RWPE1 (cell line): ENCODE measurements around the gene ATP8A2.
"Not testable (repeated sequence)": the region's sequence is repeated elsewhere in the genome, so short reads cannot be mapped to it uniquely, and the experiment has no call there.

Source experiments
- CTCF ChIA-PET: fragments of 350-600 bp; sonication (Branson Sonifier 250); formaldehyde crosslinking; extraction: SDS; loops from one replicate; lab custom pipeline; 2021; lab: Yijun Ruan, JAX
- POLR2A ChIA-PET: fragments of 400-600 bp; formaldehyde crosslinking; extraction: SDS; loops from one replicate; lab custom pipeline; 2020; ENCODE audit warnings: antibody characterized with exemption; ENCODE audit not compliant: low non-redundant PET; lab: Yijun Ruan, JAX
- DNase-seq: peaks from one replicate; pipeline ENCODE4 v3.0.0; 2012; ENCODE audit warnings: low spot score
- H3K27ac ChIP-seq: fragments of 450-650 bp; 2 replicates; pipeline ENCODE4 v1.5.1; 2017
- TF ChIP-seq, protein P1 (sequence below): fragments of 450-650 bp; conservative IDR thresholded peaks from 2 replicates; pipeline ENCODE4 v1.5.1; 2017; ENCODE audit warnings: low read depth, mild to moderate bottlenecking

The ATP8A2 gene

DNA sequence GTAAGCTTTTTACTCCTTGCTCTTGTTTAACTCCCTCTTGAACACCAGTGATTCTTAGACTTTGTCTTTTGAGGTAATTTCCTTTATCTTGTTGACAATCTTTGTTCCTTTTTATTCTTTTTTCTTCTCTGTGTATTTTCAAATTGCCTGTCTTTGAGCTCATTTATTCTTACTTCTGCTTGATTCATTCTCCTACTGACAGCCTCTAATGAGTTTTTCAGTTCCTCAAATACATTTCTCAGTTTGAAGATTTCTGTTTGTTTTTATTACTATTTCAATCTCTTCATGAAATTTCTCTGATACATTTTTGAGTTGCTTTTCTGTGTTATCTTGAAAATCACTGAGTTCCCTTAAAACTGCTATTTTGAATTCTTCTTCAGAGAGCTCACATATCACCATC is 154.1 kb downstream of the ATP8A2 start:
- no peak overlapping the region for H3K27ac ChIP-seq
- no peak for DNase-seq
- ChIA-PET CTCF (interaction anchor here (0.6 kb wide), 1 partner anchor 536 kb away, joined by 4 read pairs; no protein-coding TSS in a partner anchor), POLR2A (no interaction called here)
- TF ChIP-seq, protein P1, sequence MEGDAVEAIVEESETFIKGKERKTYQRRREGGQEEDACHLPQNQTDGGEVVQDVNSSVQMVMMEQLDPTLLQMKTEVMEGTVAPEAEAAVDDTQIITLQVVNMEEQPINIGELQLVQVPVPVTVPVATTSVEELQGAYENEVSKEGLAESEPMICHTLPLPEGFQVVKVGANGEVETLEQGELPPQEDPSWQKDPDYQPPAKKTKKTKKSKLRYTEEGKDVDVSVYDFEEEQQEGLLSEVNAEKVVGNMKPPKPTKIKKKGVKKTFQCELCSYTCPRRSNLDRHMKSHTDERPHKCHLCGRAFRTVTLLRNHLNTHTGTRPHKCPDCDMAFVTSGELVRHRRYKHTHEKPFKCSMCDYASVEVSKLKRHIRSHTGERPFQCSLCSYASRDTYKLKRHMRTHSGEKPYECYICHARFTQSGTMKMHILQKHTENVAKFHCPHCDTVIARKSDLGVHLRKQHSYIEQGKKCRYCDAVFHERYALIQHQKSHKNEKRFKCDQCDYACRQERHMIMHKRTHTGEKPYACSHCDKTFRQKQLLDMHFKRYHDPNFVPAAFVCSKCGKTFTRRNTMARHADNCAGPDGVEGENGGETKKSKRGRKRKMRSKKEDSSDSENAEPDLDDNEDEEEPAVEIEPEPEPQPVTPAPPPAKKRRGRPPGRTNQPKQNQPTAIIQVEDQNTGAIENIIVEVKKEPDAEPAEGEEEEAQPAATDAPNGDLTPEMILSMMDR: no peak

DNA sequence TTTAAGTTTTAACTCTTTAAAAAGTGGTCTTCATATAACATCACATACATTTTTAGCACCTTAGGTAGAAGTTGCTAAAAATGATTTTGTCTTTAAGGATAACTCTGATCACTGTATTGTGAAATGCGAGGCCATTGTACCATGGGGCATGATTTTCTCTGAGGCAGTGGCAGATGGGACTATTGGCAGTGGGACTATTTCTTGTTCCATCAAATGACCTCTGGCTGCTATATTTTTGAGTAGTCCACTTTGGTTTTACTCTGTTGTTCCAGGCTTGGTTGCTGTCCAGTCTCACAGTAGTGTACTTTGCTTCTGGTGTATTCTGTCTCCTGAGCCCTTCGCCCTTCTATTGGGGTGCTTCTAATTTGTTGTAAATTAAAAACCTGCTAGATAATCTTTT is 156.5 kb downstream of the ATP8A2 start:
- TF ChIP-seq, protein P1: no peak
- ChIA-PET CTCF (interaction anchor here (0.7 kb wide), 1 partner anchor 604 kb away, joined by 3 read pairs; no protein-coding TSS in a partner anchor), POLR2A (no interaction called here)
- no peak for DNase-seq
- no peak overlapping the region for H3K27ac ChIP-seq

DNA sequence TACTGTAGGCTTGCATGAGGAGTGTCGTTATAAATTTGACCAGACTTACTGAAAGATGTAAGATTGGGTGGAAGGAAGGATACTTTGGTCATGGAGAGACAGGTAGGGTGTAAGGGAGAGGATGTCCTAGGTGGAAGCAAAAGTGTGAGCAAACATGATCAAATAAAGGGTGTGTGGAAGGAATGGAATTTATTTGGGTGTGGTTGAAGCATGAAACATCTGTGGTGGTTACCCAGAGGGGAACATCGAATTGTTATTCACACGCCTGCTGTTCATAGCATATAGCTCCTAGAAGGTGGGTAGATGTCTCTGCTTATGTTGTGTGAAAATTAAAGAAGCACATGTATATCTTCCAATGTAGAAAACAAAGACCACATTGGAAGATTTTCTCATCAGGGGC is 157.7 kb downstream of the ATP8A2 start:
- DNase-seq: peak; percentile 19
- TF ChIP-seq, protein P1: no peak
- ChIA-PET CTCF (no interaction called here), POLR2A (no interaction called here)
- H3K27ac ChIP-seq: no peak overlapping the region

DNA sequence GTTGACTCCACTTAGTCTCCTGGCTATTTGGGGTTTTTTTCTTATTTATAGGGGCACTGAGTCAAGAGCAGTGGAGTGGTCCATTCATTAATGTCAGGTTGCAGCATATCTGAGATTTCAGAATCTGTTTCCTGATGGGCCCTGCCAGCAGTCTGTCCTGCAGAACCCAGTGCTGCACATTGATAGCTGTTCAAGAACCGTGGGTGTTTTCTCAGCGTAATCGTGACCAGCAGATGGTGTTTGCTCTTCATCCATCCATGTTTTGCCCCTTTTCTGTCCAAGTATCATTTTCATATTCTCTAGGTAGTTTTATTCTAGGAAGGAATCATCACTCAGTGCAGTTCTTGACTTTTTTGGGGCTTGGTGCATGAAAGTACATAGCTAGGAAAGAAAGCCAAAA is 166.5 kb downstream of the ATP8A2 start:
- CTCF ChIA-PET: no interaction called here
- TF ChIP-seq, protein P1: no peak

DNA sequence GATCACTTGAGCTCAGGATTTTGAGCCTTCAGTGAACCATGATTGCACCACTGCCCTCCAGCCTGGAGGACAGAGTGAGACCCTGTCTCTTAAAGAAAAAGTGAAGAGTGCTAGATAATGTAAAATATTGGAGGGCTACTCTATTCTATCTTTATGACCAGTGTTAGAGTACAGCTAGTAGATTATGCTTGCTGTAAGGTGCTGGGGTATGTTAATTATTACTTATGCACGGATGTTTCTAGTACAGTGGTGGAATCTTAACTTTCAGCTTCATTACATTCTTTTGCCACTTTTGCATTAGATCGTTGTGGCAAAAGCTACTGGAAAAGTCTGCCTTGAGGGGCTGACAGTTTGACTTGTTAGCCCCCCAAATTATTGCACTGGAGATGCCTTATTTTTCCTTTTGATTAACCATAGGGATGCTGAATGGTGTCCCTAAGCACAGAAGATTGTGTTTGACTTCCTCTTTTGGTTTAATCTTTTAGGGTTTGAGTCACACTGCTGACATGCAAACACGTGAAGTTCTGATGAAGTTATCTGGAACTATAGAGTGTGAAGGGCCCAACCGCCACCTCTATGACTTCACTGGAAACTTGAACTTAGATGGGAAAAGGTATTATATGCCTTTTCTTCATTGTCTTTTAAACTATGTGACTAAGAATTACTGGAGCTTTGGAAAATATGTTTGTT is 169.8 kb downstream of the ATP8A2 start:
- DNase-seq: no peak
- TF ChIP-seq, protein P1: no peak
- CTCF ChIA-PET: interaction anchor here (0.7 to 0.8 kb wide), 2 partner anchors 524 to 941 kb away, joined by 3 read pairs; no protein-coding TSS in a partner anchor
- POLR2A ChIA-PET: no interaction called here
- no peak overlapping the region for H3K27ac ChIP-seq

More for the DNA sequence above, 166.5 kb downstream of the ATP8A2 start:
- no peak overlapping the region for H3K27ac ChIP-seq
- POLR2A ChIA-PET: no interaction called here
- no peak for DNase-seq

DNA sequence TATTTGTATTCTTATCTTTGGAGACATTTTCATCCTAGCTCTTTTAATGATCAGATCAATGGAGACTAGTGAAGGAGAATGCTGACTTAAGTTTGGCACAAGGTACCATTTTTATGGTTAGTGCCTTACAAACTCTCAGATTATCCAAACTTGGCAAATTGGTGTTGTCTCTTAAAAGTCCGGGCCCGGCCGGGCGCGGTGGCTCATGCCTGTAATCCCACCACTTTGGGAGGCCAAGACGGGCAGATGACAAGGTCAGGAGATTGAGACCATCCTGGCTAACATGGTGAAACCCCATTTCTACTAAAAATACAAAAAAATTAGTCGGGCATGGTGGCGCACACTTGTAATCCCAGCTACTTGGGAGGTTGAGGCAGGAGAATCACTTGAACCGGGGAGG is 177.2 kb downstream of the ATP8A2 start:
- POLR2A ChIA-PET, CTCF ChIA-PET: not testable (repeated sequence)

DNA sequence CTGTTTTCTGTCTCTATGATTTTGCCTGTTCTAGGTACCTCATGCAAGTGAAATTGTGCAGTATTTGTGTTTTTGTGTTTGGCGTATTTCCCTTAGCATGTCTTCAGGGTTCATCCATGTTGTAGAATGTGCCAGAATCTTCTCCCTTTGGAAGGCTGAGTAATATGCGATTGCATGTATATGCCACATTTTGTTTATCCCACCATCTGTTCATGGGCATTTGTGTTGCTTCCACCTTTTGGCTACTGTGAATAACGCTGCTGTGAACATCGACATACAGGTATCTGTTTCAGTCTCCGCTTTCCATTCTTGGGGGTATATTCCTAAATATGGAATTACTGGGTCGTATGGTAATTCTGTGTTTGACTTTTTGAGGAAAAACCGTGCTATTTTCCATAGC is 190.0 kb downstream of the ATP8A2 start:
- DNase-seq: no peak
- TF ChIP-seq, protein P1: no peak
- no peak overlapping the region for H3K27ac ChIP-seq
- POLR2A ChIA-PET: no interaction called here
- CTCF ChIA-PET: interaction anchor here (0.5 kb wide), 1 partner anchor 477 kb away, joined by 3 read pairs; no protein-coding TSS in a partner anchor

More for the DNA sequence above, 177.2 kb downstream of the ATP8A2 start:
- not testable (repeated sequence) for H3K27ac ChIP-seq, DNase-seq
